Measurements from ENCODE around the gene C11orf42.
"Not testable (repeated sequence)": the region's sequence is repeated elsewhere in the genome, so short reads cannot be mapped to it uniquely, and the experiment has no call there.

Gene C11orf42

DNA sequence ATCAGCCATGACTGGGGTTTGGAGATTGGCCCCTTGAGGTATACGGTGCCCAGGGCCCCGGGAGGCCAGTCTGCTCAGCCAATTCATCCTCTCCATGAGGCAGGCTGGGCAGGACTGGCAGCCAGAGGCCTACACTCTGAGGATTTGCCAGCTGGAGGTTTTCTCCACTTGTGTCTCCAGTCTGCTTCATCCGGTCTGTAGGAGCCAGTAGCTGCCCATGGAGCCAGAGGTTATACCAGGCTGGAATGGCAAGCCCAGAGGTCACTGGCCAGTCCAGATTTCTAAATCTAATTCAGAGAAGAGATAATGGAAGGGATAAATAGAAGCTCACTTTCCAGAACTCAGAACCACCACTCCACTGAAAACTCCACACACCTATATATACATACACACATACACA, 19.1 kb downstream of the C11orf42 start:
- no peak for DNase-seq

DNA sequence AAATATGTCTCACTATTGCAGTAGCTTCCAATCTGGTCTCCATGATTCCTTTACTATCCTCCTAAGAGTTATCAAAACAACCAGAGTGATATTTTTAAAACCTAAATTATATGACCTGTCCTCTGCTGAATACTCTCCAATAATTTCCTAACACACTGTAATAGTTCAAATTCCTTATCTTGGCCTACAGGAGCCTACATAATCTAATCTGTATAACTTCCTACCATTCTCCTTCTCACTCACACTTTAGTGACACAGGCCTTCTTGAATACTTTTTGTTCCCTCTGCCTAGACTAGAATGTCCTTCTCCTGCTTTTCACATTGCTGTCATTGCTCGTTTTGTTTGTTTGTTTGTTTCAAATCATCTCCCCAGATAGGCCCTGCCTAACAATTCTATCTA, 19.7 kb downstream of the C11orf42 start:
- no peak for DNase-seq

DNA sequence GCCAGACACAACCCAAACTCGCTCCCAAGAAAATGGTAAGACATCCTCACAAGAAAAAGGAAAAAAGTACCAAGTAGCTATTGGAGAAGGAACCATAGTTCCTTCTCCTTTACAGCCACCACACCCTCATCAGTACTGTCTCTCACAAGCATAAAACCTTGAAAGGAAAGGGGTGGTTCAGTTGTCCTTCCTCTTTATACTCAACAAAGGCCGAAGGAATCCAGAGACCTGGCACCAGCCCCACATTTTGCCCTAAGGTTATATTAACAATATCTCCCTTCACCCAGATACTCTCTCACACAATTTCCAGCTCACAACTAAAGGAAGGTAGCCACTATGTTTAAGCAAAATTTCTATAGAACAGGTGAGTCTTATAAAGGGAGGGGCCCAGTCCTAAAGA, 20.5 kb downstream of the C11orf42 start:
- no peak for DNase-seq

DNA sequence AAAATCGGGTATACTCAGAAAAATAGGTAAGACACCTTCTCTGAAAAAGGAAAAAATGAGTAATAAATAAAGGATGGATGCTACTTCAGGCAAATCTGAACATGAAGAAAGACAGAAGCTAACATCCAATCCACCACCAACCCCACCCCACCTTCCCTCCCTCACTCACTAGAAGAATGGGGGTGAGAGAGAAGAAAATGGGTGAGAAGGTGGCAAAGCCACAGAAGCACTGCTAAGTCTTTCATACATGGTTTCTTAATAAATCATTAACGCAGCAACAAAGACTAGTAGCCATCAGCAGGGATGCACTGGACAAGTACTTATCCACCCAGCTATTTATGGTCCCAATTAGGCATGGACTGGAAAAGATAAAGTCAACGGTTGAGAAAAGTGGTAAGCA, 23.2 kb downstream of the C11orf42 start:
- no peak for DNase-seq

DNA sequence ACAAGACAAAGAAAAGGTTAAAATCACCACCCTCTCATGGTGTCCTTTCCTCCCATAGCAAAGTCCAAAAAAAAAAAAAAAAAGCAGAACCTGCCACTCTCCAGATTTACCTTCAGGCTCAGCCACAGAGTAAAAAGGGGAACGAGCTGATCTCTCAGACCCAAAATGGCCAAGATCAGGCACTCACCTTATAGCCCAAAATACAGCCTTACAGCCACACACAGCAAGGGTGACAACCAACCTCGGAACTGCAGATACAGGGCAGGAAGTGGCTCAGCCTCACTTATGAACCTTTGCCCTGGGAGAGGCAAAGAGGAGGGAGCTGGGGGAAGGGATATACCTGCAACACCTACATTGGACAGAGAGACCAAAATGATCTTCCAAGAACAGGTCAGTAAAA, 24.6 kb downstream of the C11orf42 start:
- DNase-seq = no peak

DNA sequence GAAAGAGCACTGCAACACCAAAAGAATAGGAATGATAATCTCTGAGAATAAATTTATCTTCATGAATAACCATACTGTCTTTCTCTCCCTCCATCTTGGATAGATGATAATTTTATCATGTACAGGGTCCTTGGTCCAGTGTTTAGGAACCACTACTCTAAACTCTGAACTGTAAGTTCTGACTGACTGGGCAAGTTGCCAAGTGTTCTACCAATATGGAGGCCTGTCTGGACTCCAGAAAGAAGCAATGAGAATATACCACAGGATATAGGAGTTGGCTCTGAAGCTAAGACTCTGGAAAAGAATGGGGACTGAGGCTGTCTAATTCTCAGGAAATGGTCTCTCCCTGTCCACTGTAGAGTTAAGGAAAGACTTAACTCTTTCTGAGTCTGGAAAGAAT, 27.5 kb downstream of the C11orf42 start:
- DNase-seq = no peak

DNA sequence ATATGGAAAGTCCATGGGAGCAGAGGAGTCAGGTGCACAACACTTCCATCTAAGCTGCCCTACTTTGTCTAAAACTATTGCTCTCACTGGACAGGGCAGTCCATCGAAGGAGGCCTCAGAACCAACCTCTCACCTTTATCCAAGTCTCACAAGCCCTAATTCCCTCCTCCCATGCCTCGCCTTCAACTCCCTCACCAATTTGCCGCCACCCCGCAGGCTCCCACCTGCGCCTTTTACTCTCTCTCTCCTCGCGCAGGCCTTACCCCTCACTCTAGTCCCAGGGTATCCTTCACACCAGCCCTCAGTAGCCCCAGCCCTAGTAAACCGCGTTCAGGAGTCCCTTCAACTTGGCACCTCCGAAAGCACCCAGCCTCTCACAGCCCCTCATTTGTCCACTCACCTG, 28.6 kb downstream of the C11orf42 start:
- no peak for DNase-seq

DNA sequence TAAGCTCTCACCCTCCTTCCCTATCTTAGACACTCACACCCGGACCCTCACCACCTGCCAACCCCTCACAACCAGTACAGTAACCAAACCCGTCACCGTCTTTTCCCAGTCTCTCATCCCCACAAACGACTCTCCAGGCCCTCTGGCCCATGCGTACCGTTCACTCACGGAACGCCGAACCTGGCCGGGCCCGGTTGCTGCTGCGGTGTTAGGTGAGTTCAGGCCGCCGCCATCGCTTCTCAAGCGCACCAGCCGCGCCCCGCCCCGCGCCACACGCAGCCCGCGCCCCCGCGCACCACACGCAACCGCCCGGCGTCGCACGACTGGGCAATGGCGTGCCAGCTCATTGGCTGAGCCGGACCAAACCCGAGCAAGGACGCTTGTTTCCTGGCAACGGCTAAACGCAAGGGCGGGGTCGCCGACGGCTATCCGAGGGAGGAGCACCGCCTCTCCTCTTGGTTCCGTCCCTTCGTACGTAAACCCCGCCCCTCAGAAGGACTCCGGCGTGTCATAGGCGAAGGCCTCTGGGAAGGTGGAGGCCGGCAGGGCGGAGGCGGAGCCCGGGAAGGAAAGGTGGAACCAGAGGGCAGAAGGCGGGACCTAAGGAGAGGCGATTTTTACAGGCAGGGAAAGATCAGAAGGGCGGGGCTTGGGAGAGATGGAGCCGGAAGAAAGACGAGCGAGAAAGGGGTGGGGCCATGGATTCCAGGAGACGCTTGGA, 29.2 kb downstream of the C11orf42 start, which contains the start of gene FHIP1B:
FHIP1B (minus strand) TSS at position 250 of the 721 bp plus-strand sequence. CDS start 10,120 bp downstream, outside the sequence.
- peak; percentile 99 for DNase-seq

DNA sequence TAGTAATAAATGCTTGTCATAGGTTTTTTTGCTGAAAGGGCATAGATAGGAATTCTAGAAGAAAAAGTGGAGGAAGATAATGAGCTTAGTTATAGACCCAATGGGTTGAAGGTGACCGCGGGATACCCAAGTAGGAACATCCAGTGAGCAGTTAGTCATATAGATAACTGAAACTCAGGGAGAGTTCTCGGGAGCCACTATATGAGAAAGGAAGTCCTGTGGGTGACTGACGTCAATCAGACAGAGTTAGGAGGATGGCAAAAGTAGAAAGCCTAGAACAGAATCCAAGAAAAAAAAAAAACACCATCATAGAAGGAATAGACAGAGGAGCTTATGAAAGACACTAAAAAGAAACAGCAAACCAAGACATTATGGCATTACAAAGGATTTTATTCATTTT, 31.9 kb downstream of the C11orf42 start:
- no peak for DNase-seq

DNA sequence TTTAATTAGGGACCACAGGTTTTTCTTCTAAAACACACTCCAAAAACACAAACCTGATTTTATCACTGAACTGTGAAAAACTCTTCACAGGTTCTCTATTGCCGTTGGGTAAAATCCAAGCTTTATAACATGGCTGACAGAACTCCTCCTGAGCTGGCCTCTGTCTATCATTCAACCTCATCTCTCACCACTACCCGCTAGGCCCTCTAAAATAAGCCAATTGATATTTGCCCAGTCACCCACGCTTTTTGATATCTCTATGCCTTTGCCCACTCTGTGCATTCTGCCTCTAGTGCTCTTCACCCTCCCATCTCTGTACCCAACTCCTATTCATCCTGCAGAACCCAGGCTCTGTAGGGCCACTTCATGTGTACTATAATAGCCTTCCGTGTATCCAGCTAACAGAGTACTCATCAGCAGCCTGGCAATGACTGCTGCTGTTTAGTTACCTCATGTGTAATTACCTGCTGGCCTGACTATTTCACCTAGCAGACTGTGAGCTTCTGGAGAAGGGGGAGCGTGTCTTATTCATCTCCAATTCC, 32.5 kb downstream of the C11orf42 start:
- DNase-seq = no peak

DNA sequence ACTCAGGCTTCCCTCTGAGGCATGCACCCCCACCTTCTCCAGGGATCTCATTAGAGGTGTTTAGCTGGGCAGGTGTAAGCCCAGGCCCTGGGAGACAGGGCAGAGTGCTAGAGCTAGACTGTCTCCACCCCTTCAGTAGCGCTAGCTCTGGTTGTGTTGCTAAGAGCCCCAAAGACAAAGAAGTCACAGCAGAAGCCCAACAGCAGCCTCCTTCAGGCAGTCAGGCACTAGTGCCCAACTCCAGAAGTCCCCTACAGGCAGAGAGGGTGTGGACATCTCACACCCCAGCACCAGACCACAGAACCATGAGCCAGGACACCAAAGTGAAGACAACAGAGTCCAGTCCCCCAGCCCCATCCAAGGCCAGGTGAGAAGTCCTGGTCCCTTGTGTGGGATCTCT, 33.5 kb downstream of the C11orf42 start, which contains the start of gene CNGA4:
CNGA4 (plus strand) TSS at position 188 of the 400 bp plus-strand sequence; CDS start at position 306, 118 bp downstream.
- no peak for DNase-seq

DNA sequence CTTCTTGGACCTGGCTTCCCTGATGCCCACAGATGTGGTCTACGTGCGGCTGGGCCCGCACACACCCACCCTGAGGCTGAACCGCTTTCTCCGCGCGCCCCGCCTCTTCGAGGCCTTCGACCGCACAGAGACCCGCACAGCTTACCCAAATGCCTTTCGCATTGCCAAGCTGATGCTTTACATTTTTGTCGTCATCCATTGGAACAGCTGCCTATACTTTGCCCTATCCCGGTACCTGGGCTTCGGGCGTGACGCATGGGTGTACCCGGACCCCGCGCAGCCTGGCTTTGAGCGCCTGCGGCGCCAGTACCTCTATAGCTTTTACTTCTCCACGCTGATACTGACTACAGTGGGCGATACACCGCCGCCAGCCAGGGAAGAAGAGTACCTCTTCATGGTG, 34.8 kb downstream of the C11orf42 start:
- no peak for DNase-seq

DNA sequence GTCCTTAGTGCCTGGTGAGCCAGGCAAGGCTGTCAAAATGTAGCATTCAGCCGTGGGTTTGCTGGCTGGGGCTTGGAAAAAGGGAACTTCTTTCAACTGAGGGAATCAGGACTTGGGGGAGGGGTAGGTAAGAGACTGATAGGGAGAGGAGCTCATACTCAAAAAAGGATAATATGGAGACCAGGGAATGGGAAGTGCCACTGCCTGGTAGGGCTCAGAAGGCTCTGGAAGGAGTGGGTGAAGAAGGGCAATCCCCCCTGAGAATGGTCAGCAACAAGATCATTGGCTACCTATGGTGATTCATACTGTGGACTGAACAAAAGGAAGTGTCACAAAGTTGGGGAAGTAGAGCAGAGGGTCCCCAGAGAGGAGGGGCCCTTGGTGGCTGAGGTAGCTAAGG, 35.4 kb downstream of the C11orf42 start:
- DNase-seq = no peak

DNA sequence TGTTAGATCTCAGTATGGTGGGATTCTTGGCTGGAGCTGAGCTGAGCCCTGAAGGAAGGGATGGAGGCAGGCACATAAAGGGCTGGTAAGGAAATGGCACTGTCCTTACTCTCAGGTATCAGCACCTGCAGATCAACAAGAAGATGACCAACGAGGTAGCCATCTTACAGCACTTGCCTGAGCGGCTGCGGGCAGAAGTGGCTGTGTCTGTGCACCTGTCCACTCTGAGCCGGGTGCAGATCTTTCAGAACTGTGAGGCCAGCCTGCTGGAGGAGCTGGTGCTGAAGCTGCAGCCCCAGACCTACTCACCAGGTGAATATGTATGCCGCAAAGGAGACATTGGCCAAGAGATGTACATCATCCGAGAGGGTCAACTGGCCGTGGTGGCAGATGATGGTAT, 36.0 kb downstream of the C11orf42 start:
- no peak for DNase-seq

DNA sequence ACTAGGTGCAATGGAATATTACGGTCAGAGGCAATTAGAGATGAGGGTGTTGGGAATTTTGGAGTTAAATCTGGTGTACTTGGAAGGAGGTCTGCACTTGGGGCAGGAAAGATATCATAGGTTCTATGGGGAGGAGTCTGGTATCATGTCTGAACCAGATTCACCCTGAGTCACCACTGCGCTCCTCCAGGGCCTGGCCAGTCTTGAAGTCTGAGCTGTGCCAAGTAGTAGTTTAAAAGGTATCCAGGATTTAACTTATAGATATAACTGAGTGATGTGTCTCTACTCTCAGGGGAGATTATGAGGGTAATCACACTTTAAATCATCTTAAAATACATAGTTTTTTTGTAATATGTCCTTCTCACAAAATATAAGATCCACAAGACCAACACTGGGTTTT, 40.2 kb downstream of the C11orf42 start:
- no peak for DNase-seq

DNA sequence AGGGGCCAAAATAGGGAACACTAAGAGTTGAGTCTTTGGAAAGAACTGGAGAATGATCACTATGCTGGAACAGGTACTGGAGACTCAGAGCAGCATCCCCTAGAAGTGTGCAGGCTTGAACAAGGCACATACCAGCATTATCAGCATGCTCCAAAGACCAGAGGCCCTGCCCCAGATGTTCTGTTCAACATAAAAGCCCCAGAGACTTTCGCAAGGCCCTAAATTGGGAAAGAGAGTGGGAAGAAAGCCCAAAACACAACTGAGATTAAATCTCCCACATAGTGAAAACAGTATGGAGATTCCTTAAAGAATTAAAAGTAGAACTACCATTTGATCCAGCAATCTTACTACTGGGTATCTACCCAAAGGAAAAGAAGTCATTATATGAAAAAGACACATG, 42.9 kb downstream of the C11orf42 start:
- DNase-seq = no peak

DNA sequence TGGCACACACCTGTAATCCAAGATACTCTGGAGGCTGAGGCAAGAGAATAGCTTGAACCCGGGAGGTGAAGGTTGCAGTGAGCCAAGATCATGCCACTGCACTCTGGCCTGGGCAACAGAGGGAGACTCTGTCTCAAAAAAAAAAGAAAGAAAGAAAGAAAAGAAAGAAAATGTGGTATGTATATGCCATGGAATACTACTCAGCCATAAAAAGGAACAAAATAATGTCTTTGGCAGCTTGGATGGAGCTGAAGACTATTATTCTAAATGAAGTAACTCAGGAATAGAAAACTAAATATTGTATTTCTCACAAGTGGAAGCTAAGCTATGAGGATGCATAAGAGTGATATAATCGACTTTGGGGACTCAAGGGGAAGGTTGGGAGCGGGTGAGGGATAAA, 43.5 kb downstream of the C11orf42 start:
- DNase-seq = not testable (repeated sequence)

DNA sequence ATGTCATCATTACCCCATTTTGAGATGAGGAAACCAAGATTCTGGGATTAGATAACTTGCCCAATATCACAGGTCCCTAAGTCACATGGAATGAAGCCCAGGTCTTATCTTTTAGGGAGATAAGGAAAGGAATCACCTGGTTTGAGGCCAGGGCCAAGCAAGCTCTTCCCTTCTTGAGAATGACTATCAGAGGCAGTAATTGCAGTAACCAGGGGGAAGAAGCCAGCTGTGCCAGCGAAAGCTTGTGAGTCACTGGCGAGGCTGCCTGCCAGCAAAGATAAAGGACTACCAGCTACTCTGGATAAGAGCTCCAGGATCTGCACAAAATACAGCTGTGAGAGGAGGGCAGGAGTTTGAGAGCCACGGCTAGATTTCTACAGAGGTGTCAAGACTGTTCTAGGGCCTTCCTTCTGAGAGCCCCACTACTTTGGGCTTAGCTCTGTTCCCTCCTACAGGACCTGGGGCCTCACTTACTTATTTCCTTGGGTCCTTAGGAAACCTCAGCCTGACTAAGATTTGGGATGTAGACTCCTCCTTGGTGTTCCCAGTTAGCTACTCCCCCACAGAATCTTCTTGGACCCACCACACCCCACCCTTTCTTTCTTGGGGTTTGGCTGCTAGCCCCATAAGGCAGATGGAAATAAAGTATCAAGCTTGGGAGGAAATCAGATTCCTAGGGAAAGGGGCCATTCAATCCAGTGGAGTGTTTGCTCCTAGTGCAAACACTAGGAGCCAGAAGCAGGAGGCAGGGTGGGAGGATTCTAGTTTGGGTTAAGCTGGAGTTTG, 44.6 kb downstream of the C11orf42 start:
- no peak for DNase-seq

DNA sequence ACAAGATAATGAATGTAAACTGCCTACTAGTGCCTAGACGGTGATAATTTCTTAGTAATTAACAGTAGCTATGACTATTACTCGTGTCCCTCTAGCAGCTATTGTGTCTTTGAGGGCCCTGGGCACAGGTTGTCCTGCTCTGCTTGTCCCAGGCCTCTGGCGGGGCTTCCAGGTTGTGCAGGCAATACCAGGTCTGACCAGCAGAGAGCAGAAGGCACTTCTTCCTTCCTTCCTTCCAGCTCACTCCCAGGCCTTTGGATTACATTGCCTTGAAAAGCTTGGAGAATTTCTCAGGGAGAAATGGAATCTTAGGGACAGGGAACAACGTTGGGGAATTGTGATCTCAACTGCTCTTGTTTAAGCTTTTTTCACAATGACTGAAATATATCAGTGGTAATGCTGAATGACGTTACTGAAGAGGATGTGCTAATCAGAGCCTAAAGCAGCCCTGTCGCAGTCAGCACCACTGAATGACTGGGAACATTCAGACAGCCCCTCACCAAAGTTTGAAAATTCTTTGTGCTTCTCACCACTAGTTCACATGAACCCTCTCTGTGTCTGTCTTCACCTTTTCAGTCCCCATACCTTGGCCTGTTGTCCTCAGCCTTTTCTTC, 45.9 kb downstream of the C11orf42 start:
- no peak for DNase-seq

DNA sequence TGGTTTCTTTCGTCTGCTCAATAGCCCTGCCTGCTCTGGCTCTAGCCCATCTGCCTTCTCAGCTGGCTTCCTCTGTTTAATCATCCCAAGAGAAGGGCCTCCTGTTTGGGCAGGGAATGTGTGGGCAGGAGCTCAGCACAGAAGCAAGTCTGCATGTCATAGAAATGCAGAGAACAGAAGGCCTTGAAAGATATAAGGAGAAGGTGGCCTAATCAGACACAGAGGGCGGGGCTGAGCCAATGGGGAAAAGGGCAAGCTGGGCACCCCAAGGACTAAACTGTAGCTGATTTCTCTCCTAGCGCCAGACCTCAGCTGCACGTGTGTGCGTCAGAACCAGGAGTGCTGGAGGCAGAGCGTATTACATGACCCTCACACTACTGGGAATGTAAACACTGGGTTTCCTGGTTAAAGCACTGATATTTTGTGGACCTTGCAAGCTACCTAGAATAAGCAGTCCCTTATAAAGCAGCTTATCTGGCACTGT, 46.7 kb downstream of the C11orf42 start:
- no peak for DNase-seq

DNA sequence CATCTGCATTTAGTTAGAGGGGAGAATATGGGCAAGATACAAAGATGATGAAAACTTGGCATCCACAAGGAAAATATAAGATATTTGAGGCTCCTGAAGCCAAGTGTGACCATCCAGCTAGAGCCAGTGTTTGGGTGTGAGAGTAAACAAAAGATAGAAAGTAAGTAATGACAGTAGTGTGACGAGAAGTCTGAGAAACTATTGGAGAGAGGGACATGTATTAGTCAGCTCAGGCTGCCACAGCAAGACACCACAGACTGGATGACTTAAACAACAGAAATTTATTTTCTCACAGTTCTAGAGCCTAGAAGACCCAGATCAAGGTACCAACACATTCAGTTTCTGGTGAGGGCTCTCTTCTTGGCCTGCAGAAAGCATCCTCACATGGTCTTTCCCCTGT, 47.8 kb downstream of the C11orf42 start:
- DNase-seq = no peak

DNA sequence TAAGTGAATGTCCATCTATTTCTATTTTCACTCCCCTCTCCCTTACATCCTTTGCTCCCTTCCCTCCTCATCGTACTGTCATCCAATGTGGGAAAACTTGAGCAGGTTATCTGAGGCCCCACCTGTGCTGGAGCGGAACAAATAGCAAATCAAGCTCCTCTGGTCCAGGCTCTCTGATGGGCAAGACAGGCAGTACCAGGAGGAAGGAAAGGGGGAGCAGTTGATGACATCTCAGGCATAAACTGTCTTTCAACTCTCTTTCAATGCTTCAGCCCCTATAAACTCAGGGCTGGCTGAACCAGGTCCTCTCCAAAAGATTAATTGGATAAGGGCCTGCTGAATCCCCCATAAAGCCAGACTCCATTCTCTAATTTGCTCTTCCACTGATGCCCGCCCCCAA, 52.8 kb downstream of the C11orf42 start:
- no peak for DNase-seq

DNA sequence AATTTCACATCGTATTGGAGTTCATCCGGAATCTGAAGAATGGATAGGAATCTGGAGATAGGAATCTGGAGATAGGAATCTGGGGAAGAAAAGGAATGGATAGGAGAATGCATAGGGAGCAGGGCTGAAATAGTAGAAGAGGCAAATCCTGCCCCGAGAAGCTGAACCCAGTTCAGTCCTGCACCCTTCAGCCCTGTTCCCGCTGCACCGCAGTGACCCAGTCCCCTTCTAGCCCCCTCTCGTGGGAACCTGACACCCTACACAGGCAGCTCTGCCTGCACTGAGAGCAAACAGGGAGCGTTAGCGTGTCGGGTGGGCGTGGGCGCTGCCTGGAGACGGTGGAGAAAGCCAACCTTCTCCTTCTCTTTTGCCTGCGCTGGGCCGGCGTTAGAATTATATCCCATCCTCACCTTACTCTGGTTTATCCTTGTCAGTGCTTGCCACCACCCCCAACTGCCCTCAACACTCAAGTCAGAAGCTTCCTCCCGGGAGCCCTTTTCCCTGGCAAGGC, 53.3 kb downstream of the C11orf42 start:
- DNase-seq = no peak

Data from activated CD4-positive, alpha-beta T cell treated with anti-CD3 and anti-CD28 coated beads for 1 hour (primary cell).